H1 (cell line): ENCODE results near the gene PDCD6IP. TPM values are rescaled to one million over a fixed set of nuclear protein-coding genes. Genes with fewer than 3 reads are reported as not detected.

ENCODE experiments used
- CTCF ChIA-PET: fragments of 300-600 bp; sonication (Branson Sonifier 250); formaldehyde crosslinking; loops from one replicate; lab custom pipeline; 2021; ENCODE audit not compliant: partially characterized antibody; lab: Charles Lee
- POLR2A ChIA-PET: fragments of 300-600 bp; sonication (Branson Sonifier 250); formaldehyde crosslinking; loops from one replicate; lab custom pipeline; 2021; ENCODE audit warnings: inconsistent platforms; ENCODE audit not compliant: partially characterized antibody; lab: Charles Lee
- DNase-seq, 2 experiments: peaks; one replicate each; pipeline versions ENCODE4 v3.0.0 to v3.0.0-alpha.2; 2010 to 2022; ENCODE audit warnings: low spot score in 2 of 2, low read depth in 1 of 2, mixed read lengths in 1 of 2
- FAIRE-seq: peaks from 2 replicates; lab custom pipeline; 2011; peaks lifted over from hg19 to GRCh38; lab: Jason Lieb, UNC
- H2AFZ ChIP-seq: 2 replicates; pipeline ENCODE4 v1.8.1; 2012; ENCODE audit warnings: low read length, inconsistent platforms
- H2AK5ac ChIP-seq: 2 replicates; pipeline ENCODE4 v1.6.1; 2013; ENCODE audit warnings: low read depth, low read length
- H2BK120ac ChIP-seq: replicated peaks from 2 replicates; pipeline ENCODE3; 2013; ENCODE audit warnings: low read depth, low read length, inconsistent platforms
- H2BK12ac ChIP-seq: 2 replicates; pipeline ENCODE4 v1.6.1; 2013; ENCODE audit warnings: low read depth, low read length
- H2BK15ac ChIP-seq: 2 replicates; pipeline ENCODE4 v1.6.1; 2013; ENCODE audit warnings: low read length
- H2BK20ac ChIP-seq: 2 replicates; pipeline ENCODE4 v1.6.1; 2013; ENCODE audit warnings: low read length
- H2BK5ac ChIP-seq: 2 replicates; pipeline ENCODE4 v1.6.1; 2013; ENCODE audit warnings: low read depth, low read length
- H3K14ac ChIP-seq: 2 replicates; pipeline ENCODE4 v1.6.1; 2013; ENCODE audit warnings: inconsistent platforms; ENCODE audit not compliant: insufficient read length
- H3K18ac ChIP-seq: 2 replicates; pipeline ENCODE4 v1.6.1; 2013; ENCODE audit warnings: low read length; ENCODE audit errors: extremely low read depth
- H3K23ac ChIP-seq: 2 replicates; pipeline ENCODE4 v1.6.1; 2013; ENCODE audit warnings: inconsistent platforms; ENCODE audit not compliant: insufficient read length
- H3K23me2 ChIP-seq: 2 replicates; pipeline ENCODE4 v1.6.1; 2013; ENCODE audit warnings: low read depth, low read length
- H3K27ac ChIP-seq: 2 replicates; pipeline ENCODE4 v1.6.1; 2011; ENCODE audit warnings: low read depth, low read length, inconsistent platforms
- H3K27me3 ChIP-seq, 4 experiments: replicated peaks in 1 of 4; 1 replicate in 1 of 4; 2 replicates in 3 of 4; pipeline versions ENCODE4 v1.6.1 to v1.8.1; 2011 to 2013; ENCODE audit warnings: low read length in 3 of 4, mild to moderate bottlenecking in 3 of 4, inconsistent platforms in 2 of 4, mixed read lengths in 2 of 4, moderate library complexity in 1 of 4; ENCODE audit not compliant: control insufficient read depth in 3 of 4, insufficient read depth in 3 of 4; ENCODE audit errors: extremely low read depth in 1 of 4
- H3K36me3 ChIP-seq, 4 experiments: 2 replicates each; pipeline versions ENCODE4 v1.6.1 to v1.8.1; 2011 to 2013; ENCODE audit warnings: mild to moderate bottlenecking in 4 of 4, low read length in 3 of 4, moderate library complexity in 2 of 4, control low read depth in 1 of 4, inconsistent platforms in 1 of 4; ENCODE audit not compliant: insufficient read depth in 4 of 4, control insufficient read depth in 2 of 4
- H3K4ac ChIP-seq: replicated peaks from 2 replicates; pipeline ENCODE3; 2013; ENCODE audit warnings: low read length, low read depth, mixed read lengths, inconsistent platforms; ENCODE audit not compliant: insufficient read length
- H3K4me1 ChIP-seq, 4 experiments: replicated peaks in 1 of 4; 1 replicate in 1 of 4; 2 replicates in 3 of 4; pipeline versions ENCODE4 v1.6.1 to v1.8.1; 2011 to 2013; ENCODE audit warnings: low read length in 3 of 4, inconsistent platforms in 2 of 4, mixed read lengths in 1 of 4; ENCODE audit not compliant: insufficient read depth in 4 of 4, control insufficient read depth in 3 of 4
- H3K4me2 ChIP-seq, 2 experiments: 2 replicates each; pipeline versions ENCODE4 v1.6.1 to v1.8.1; 2011 to 2013; ENCODE audit warnings: low read depth in 2 of 2, low read length in 2 of 2, control low read depth in 1 of 2, inconsistent platforms in 1 of 2, mild to moderate bottlenecking in 1 of 2; ENCODE audit not compliant: insufficient read depth in 1 of 2
- H3K4me3 ChIP-seq, 4 experiments: fragments of 200-600, 300-600 bp in 1 of 4; sonication (generic), shearing (Covaris generic), sonication (Bioruptor Twin) in 1 of 4; 2 replicates each; pipeline versions ENCODE4 v1.5.1 to v1.8.1; 2011 to 2016; ENCODE audit warnings: low read length in 4 of 4, low read depth in 3 of 4, control low read depth in 2 of 4, inconsistent platforms in 2 of 4, mild to moderate bottlenecking in 2 of 4, mixed read lengths in 1 of 4, moderate library complexity in 1 of 4; ENCODE audit not compliant: insufficient read depth in 2 of 4; ENCODE audit errors: extremely low read depth in 1 of 4
- H3K56ac ChIP-seq: replicated peaks from 2 replicates; pipeline ENCODE3; 2013; ENCODE audit warnings: low read depth, mild to moderate bottlenecking, mixed read lengths, low read length, inconsistent platforms; ENCODE audit not compliant: insufficient read length
- H3K79me1 ChIP-seq: 2 replicates; pipeline ENCODE4 v1.6.1; 2013; ENCODE audit warnings: low read depth, low read length, control low read depth
- H3K79me2 ChIP-seq, 2 experiments: 2 replicates each; pipeline versions ENCODE4 v1.6.1 to v1.8.1; 2012 to 2013; ENCODE audit warnings: low read length in 2 of 2, mild to moderate bottlenecking in 2 of 2, inconsistent platforms in 1 of 2; ENCODE audit not compliant: insufficient read depth in 2 of 2, control insufficient read depth in 1 of 2
- H3K9ac ChIP-seq, 4 experiments: replicated peaks in 1 of 4; 1 replicate in 1 of 4; 2 replicates in 3 of 4; pipeline versions ENCODE4 v1.6.1 to v1.8.1; 2011 to 2013; ENCODE audit warnings: low read depth in 3 of 4, low read length in 3 of 4, control low read depth in 2 of 4, mild to moderate bottlenecking in 2 of 4, moderate library complexity in 2 of 4, inconsistent platforms in 1 of 4; ENCODE audit errors: extremely low read depth in 1 of 4
- H3K9me3 ChIP-seq, 2 experiments: 2 replicates each; pipeline versions ENCODE4 v1.6.1 to v1.8.1; 2012 to 2013; ENCODE audit warnings: mild to moderate bottlenecking in 2 of 2, moderate library complexity in 2 of 2, control low read depth in 1 of 2, inconsistent platforms in 1 of 2, low read depth in 1 of 2, low read length in 1 of 2, mixed read lengths in 1 of 2; ENCODE audit not compliant: insufficient read depth in 2 of 2
- H4K20me1 ChIP-seq, 2 experiments: replicated peaks in 1 of 2; 2 replicates each; pipeline versions ENCODE3 to v1.8.1; 2011 to 2013; ENCODE audit warnings: inconsistent platforms in 2 of 2, low read length in 2 of 2, mild to moderate bottlenecking in 1 of 2; ENCODE audit not compliant: insufficient read depth in 2 of 2, control insufficient read depth in 1 of 2
- H4K5ac ChIP-seq: 2 replicates; pipeline ENCODE4 v1.6.1; 2013; ENCODE audit warnings: low read length, low read depth, mixed read lengths, inconsistent platforms; ENCODE audit not compliant: insufficient read length
- H4K8ac ChIP-seq: 2 replicates; pipeline ENCODE4 v1.8.0; 2013; ENCODE audit warnings: mild to moderate bottlenecking, moderate library complexity, low read length, inconsistent platforms; ENCODE audit not compliant: insufficient read depth; ENCODE audit errors: extremely low read depth
- H4K91ac ChIP-seq: replicated peaks from 2 replicates; pipeline ENCODE3; 2013; ENCODE audit warnings: low read length, mixed read lengths, inconsistent platforms; ENCODE audit not compliant: insufficient read length
- E2F6 ChIP-seq: IDR thresholded peaks from 2 replicates; pipeline ENCODE4 v1.6.1; 2012; ENCODE audit warnings: inconsistent platforms
- EGR1 ChIP-seq: IDR thresholded peaks from 2 replicates; pipeline ENCODE4 v1.6.1; 2011; ENCODE audit warnings: low read depth, low read length, borderline replicate concordance
- GABPA ChIP-seq: IDR thresholded peaks from 2 replicates; pipeline ENCODE4 v1.6.1; 2011; ENCODE audit warnings: mild to moderate bottlenecking, low read length, moderate library complexity, borderline replicate concordance; ENCODE audit not compliant: insufficient read depth
- GTF2F1 ChIP-seq: IDR thresholded peaks from 2 replicates; pipeline ENCODE4 v1.6.1; 2012; ENCODE audit warnings: low read depth, low read length, improper control_type of control experiment, borderline replicate concordance
- HDAC2 ChIP-seq, 2 experiments: fragments of 300-600 bp in 1 of 2; sonication (generic) in 1 of 2; IDR thresholded peaks; 2 replicates each; pipeline ENCODE4 v1.6.1; 2011 to 2012; ENCODE audit warnings: low read depth in 2 of 2, low read length in 2 of 2, mild to moderate bottlenecking in 2 of 2, moderate library complexity in 2 of 2, borderline replicate concordance in 1 of 2, inconsistent platforms in 1 of 2
- NANOG ChIP-seq: IDR thresholded peaks from 2 replicates; pipeline ENCODE4 v1.6.1; 2011; ENCODE audit warnings: low read length, low read depth, mild to moderate bottlenecking, inconsistent platforms; ENCODE audit not compliant: insufficient read depth, poor library complexity, severe bottlenecking
- POU5F1 ChIP-seq: IDR thresholded peaks from 2 replicates; pipeline ENCODE4 v1.6.1; 2011; ENCODE audit warnings: low read depth, mild to moderate bottlenecking, low read length, moderate library complexity
- RBBP5 ChIP-seq: IDR thresholded peaks from 2 replicates; pipeline ENCODE4 v1.7.1; 2012; ENCODE audit warnings: low read depth, mild to moderate bottlenecking, inconsistent platforms, low read length, moderate library complexity, borderline replicate concordance
- TAF1 ChIP-seq: IDR thresholded peaks from 2 replicates; pipeline ENCODE4 v1.6.1; 2011; ENCODE audit warnings: mild to moderate bottlenecking, low read depth, low read length
- YY1 ChIP-seq: IDR thresholded peaks from 2 replicates; pipeline ENCODE4 v1.6.1; 2011; ENCODE audit warnings: low read depth, mild to moderate bottlenecking, low read length
- WGBS, 2 experiments: shearing (Covaris generic) in 1 of 2; methylation state at CpG; one replicate each; pipeline versions ENCODE4 v1.1.6 to v1.1.7; 2013 to 2015; ENCODE audit warnings: low lambda C conversion rate in 2 of 2, mixed read lengths in 2 of 2, inconsistent platforms in 1 of 2, low coverage in 1 of 2, missing lambda C conversion rate in 1 of 2; ENCODE audit not compliant: insufficient replicate concordance in 2 of 2, insufficient coverage in 1 of 2, insufficient read length in 1 of 2; ENCODE audit errors: extremely low coverage in 1 of 2, missing lambda C conversion rate in 1 of 2; 5-methylcytosine and 5-hydroxymethylcytosine counted together
- polyA plus RNA-seq, 7 experiments: library from polyadenylated mRNA; depleted of rRNA in 3 of 7; stranded (reverse) in 5 of 7; unstranded in 2 of 7; fragments of >200 nt in 5 of 7; fragments of 200-250 nt in 2 of 7; gene quantifications; 1 replicate in 5 of 7; 2 replicates in 1 of 7; 4 replicates in 1 of 7; pipeline versions ENCODE4 v1.2.1 to v1.2.3, GENCODE V29; 2011 to 2013; ENCODE audit warnings: missing spikeins in 2 of 7, mixed read lengths in 2 of 7
- total RNA-seq: library from RNA; stranded (reverse); fragmentation: NEBNext Ultra II Directional; extraction: Animal tissue kit (Norgen Biotek cat#: 25700); gene quantifications from 2 replicates; pipeline ENCODE4 v1.2.1, GENCODE V29; 2021

PDCD6IP gene
- total and polyA plus RNA-seq, 2 of the 8 experiments (the other 6 are each of a cell fraction or from before 2014, with no cell fraction given), result 61.7 to 155 TPM

- no peak overlapping the region for H2AK5ac ChIP-seq
- H2BK15ac ChIP-seq, result no peak overlapping the region
- ChIA-PET CTCF (no interaction called here), POLR2A (no interaction called here)
- no peak overlapping the region for H2BK20ac ChIP-seq
- no peaks in the 10 kb centered on the region for H3K27me3 ChIP-seq
- no peak overlapping the region for H2BK120ac ChIP-seq
- H4K20me1 ChIP-seq, result no peaks in the 10 kb centered on the region
- no peak overlapping the region for H3K27ac ChIP-seq
- H3K9me3 ChIP-seq, result no peaks in the 10 kb centered on the region
- no peaks in the 10 kb centered on the region for H3K79me1 ChIP-seq
- H3K9ac ChIP-seq, result no peak overlapping the region
- H3K18ac ChIP-seq, result no peak overlapping the region
- H3K79me2 ChIP-seq, result no peaks in the 10 kb centered on the region
- no peak overlapping the region for H4K5ac ChIP-seq
- no peaks in the 10 kb centered on the region for H3K23me2 ChIP-seq
- H3K14ac ChIP-seq, result no peak overlapping the region
- H2AFZ ChIP-seq, result no peak overlapping the region
- H4K8ac ChIP-seq, result no peak overlapping the region
- no peak overlapping the region for H4K91ac ChIP-seq
- H3K4ac ChIP-seq, result no peak overlapping the region
- H2BK5ac ChIP-seq, result no peak overlapping the region
- no peaks in the 10 kb centered on the region for H3K4me1 ChIP-seq
- FAIRE-seq (no peak), DNase-seq (no peak)
- H3K56ac ChIP-seq, result no peak overlapping the region
- TF ChIP-seq GABPA (no peak), E2F6 (no peak), GTF2F1 (no peak), HDAC2 (IDR thresholded peaks at IDR 0.05; ENCODE audit: borderline replicate concordance in 1 of 2, low read depth in 2 of 2, low read length in 2 of 2) (no peak), TAF1 (no peak), POU5F1 (no peak), NANOG (no peak), RBBP5 (no peak), YY1 (no peak), EGR1 (no peak)
- TF ChIP-seq, all 59 proteins: peak for 0
- Histone ChIP-seq H2BK12ac (no peak overlapping the region), H3K4me2 (no peak overlapping the region), H3K23ac (no peak overlapping the region), H3K4me3 (no peak overlapping the region), H3K36me3 (peaks cover 0 to 8% (median 1%) of the 10 kb centered on the region in 4 experiments; a peak in 1 of 8 replicates)
- WGBS, 2 experiments, result 90% methylated on average over 3 of the region's 3 CpGs; no CpG with 5 or more reads in 1 of the 2 experiments
Measured at GRCh38 chr3:33839283-33839682, 40.9 kb downstream of the PDCD6IP start.
